Lower leg skin (tissue), 4 donors: ENCODE measurements around the gene AP5S1. TPM values are rescaled to one million over a fixed set of nuclear protein-coding genes. Genes with fewer than 3 reads are reported as not detected.
"Not testable (repeated sequence)": the region's sequence is repeated elsewhere in the genome, so short reads cannot be mapped to it uniquely, and the experiment has no call there.

ENCODE experiments used
- DNase-seq, 2 donors: peaks; one replicate each; pipeline ENCODE4 v3.0.0-alpha.2; 2019; ENCODE audit warnings: low spot score in 2 of 2
- H3K4me3 ChIP-seq: fragments of 200-600 bp; sonication (generic); 2 replicates; pipeline ENCODE4 v1.5.1; 2017; ENCODE audit warnings: mild to moderate bottlenecking, low read depth; ENCODE audit not compliant: poor library complexity, severe bottlenecking
- CTCF ChIP-seq, 3 donors: fragments of 450-650 bp; IDR thresholded peaks; one replicate each; pipeline ENCODE4 v1.5.1; 2016; ENCODE audit warnings: antibody characterized with exemption in 3 of 3, mild to moderate bottlenecking in 3 of 3, moderate library complexity in 2 of 3
- POLR2A ChIP-seq, 2 donors: fragments of 450-650 bp; IDR thresholded peaks; one replicate each; pipeline ENCODE4 v1.6.1; 2016 to 2017; ENCODE audit warnings: antibody characterized with exemption in 2 of 2, mild to moderate bottlenecking in 1 of 2, moderate library complexity in 1 of 2
- WGBS, 2 donors: methylation state at CpG; one replicate each; pipeline ENCODE4 v1.1.5; 2018; 5-methylcytosine and 5-hydroxymethylcytosine counted together
- intact Hi-C: fragments of 100-400 bp; cut with DNase I; formaldehyde crosslinking; loops from one replicate; pipeline ENCODE4 v1.15.0; 2023; ENCODE audit warnings: low total_unique reads
- total RNA-seq, 4 donors: library from RNA; depleted of rRNA; stranded (reverse); fragments of >200 nt; gene quantifications; one replicate each; pipeline ENCODE4 v1.1.0, GENCODE V29; 2016

The AP5S1 gene
- total RNA-seq, 4 donors from 2014 or later: 7.7 to 16.8 (median 10.5) TPM

DNA sequence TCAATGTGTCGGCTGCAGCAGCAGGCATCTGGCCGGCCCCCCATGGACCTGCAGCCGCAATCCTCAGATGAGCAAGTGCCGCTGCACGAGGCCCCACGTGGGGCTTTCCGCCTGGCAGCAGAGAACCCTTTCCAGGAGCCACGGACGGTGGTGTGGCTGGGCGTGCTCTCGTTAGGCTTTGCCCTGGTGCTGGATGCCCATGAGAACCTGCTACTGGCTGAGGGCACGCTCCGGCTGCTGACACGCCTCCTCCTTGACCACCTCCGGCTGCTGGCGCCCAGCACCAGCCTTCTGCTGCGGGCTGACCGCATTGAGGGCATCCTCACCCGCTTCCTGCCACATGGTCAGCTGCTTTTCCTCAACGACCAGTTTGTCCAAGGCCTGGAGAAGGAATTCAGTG, 3.5 kb downstream of the AP5S1 start:
- intact Hi-C loops: no loop called here
- 89 to 92% methylated on average over 14 of the region's 20 CpGs for WGBS, 2 donors
- no peak for DNase-seq
- TF ChIP-seq CTCF (IDR thresholded peaks at IDR 0.05) (no peak), POLR2A (IDR thresholded peaks at IDR 0.05) (no peak)
- no peak overlapping the region for H3K4me3 ChIP-seq

DNA sequence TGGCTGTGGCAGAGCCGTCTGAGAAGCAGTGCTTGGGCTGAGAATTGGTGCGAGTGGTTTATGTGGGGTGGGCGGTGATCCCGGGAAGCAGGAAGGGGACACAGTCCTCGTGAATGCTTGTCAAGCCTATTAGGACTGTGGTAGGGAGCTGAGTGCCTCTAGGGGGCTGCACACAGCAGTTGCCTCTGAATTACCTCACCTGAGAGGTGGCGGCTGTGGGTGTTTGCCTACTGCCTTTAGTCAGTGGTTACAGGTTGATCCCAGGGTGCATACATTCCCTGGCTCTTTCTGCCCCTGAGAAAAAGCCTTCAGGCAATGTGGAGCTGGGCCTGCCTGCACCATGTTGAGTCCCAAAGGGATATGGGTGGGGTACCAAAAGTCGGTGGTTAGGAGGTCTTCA, 5.2 kb downstream of the AP5S1 start:
- intact Hi-C loops: no loop called here
- no peak for TF ChIP-seq CTCF (IDR thresholded peaks at IDR 0.05)
- no peak for TF ChIP-seq POLR2A (IDR thresholded peaks at IDR 0.05)
- H3K4me3 ChIP-seq: no peak overlapping the region
- DNase-seq: no peak
- WGBS, 2 donors: 78 to 81% methylated on average over 7 of the region's 7 CpGs

GRCh38 chr20:3826420-3826819, 6.1 kb downstream of the AP5S1 start:
- WGBS, 2 donors: 71 to 80% methylated on average over 4 of the region's 4 CpGs
- no peak overlapping the region for H3K4me3 ChIP-seq
- intact Hi-C loops: no loop called here
- TF ChIP-seq POLR2A (IDR thresholded peaks at IDR 0.05) (no peak), CTCF (IDR thresholded peaks at IDR 0.05) (no peak)
- no peak for DNase-seq

DNA sequence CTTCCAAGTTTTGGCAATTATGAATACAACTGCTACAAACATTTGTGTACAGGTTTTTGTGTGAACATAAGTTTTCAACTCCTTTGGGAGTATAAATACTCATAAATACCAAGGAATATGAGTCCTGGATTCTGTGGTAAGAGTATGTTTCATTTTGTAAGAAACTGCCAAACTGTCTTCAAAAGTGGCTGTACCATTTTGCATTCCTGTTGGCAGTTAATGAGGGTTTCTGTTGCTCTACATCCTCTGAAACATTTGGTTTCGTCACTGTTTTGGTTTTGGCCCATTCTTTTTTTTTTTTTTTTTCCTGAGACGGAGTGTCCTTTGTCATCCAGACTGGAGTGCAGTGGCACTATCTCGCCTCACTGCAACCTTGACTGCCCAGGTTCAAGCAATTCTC, 8.5 kb downstream of the AP5S1 start:
- DNase-seq: no peak
- no peak overlapping the region for H3K4me3 ChIP-seq
- 90 to 91% methylated on average over 3 of the region's 3 CpGs for WGBS, 2 donors
- no peak for TF ChIP-seq CTCF (IDR thresholded peaks at IDR 0.05)
- no peak for TF ChIP-seq POLR2A (IDR thresholded peaks at IDR 0.05)
- intact Hi-C loops: no loop called here

DNA sequence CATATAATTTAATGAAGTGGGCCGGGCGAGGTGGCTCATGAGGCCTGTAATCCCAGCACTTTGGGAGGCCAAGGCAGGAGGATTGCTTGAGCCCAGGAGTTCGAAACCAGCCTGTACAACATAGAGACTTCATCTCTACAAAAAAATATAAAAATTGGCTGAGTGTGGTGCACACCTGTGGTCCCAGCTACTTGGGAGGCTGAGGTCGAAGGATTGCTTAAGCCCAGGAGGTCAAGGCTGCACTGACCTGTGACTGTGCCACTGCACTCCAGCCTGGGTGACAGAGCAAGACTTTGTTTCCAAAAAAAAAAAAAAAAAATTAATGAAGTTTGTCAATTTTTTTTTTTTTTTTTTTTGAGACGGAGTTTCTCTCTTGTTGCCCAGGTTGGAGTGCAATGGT, 9.5 kb downstream of the AP5S1 start:
- intact Hi-C loops, H3K4me3 ChIP-seq, DNase-seq: not testable (repeated sequence)
- 98 to 99% methylated on average over 5 of the region's 5 CpGs for WGBS, 2 donors

GRCh38 chr20:3836132-3836531, 15.8 kb downstream of the AP5S1 start:
- TF ChIP-seq CTCF (IDR thresholded peaks at IDR 0.05) (no peak), POLR2A (IDR thresholded peaks at IDR 0.05) (no peak)
- intact Hi-C loops: no loop called here
- 97% methylated on average over 4 of the region's 4 CpGs for WGBS, 2 donors
- DNase-seq: no peak
- no peak overlapping the region for H3K4me3 ChIP-seq
